Measurements from ENCODE around the gene MUC6.

MUC6 gene, protein sequence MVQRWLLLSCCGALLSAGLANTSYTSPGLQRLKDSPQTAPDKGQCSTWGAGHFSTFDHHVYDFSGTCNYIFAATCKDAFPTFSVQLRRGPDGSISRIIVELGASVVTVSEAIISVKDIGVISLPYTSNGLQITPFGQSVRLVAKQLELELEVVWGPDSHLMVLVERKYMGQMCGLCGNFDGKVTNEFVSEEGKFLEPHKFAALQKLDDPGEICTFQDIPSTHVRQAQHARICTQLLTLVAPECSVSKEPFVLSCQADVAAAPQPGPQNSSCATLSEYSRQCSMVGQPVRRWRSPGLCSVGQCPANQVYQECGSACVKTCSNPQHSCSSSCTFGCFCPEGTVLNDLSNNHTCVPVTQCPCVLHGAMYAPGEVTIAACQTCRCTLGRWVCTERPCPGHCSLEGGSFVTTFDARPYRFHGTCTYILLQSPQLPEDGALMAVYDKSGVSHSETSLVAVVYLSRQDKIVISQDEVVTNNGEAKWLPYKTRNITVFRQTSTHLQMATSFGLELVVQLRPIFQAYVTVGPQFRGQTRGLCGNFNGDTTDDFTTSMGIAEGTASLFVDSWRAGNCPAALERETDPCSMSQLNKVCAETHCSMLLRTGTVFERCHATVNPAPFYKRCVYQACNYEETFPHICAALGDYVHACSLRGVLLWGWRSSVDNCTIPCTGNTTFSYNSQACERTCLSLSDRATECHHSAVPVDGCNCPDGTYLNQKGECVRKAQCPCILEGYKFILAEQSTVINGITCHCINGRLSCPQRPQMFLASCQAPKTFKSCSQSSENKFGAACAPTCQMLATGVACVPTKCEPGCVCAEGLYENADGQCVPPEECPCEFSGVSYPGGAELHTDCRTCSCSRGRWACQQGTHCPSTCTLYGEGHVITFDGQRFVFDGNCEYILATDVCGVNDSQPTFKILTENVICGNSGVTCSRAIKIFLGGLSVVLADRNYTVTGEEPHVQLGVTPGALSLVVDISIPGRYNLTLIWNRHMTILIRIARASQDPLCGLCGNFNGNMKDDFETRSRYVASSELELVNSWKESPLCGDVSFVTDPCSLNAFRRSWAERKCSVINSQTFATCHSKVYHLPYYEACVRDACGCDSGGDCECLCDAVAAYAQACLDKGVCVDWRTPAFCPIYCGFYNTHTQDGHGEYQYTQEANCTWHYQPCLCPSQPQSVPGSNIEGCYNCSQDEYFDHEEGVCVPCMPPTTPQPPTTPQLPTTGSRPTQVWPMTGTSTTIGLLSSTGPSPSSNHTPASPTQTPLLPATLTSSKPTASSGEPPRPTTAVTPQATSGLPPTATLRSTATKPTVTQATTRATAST (N-terminal part only)

DNA sequence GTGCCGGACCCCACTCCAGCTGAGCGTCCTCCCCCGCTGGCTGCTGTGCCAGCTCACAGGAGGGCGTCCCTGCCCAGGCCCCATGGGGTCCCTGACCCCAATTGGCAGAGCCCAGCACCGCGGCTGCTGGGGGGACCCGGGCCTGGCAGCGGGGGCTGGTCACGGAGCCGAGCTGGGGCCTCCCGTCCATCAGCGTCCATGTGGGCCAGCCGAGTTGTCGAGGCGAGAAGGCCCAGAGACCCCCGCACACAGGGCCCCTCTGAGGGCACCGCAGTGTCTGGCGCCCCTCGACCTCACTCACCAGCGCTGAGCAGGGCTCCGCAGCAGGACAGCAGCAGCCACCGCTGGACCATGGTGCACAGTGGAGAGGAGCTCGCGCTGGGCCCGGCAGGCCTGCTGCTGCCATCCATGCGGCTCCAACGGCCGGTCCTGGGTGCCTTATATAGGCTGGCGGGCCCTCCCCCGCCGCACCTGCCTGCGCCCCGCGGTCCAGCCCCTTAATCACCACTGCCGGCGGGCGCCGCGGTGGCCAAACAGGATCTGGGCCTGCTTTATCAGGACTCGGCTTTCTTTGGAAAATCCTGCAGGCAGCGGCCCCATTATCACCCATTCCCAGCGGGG lies at the start of gene MUC6:
Gene MUC6, minus strand, starts transcription at position 416 of the 621 bp plus-strand sequence. Its CDS starts 63 bp downstream, at position 353.
- DNase-seq, result no peak

GRCh38 chr11:1085440-1086170 lies 49.1 kb upstream of the MUC6 start:
- DNase-seq, result no peak

DNA sequence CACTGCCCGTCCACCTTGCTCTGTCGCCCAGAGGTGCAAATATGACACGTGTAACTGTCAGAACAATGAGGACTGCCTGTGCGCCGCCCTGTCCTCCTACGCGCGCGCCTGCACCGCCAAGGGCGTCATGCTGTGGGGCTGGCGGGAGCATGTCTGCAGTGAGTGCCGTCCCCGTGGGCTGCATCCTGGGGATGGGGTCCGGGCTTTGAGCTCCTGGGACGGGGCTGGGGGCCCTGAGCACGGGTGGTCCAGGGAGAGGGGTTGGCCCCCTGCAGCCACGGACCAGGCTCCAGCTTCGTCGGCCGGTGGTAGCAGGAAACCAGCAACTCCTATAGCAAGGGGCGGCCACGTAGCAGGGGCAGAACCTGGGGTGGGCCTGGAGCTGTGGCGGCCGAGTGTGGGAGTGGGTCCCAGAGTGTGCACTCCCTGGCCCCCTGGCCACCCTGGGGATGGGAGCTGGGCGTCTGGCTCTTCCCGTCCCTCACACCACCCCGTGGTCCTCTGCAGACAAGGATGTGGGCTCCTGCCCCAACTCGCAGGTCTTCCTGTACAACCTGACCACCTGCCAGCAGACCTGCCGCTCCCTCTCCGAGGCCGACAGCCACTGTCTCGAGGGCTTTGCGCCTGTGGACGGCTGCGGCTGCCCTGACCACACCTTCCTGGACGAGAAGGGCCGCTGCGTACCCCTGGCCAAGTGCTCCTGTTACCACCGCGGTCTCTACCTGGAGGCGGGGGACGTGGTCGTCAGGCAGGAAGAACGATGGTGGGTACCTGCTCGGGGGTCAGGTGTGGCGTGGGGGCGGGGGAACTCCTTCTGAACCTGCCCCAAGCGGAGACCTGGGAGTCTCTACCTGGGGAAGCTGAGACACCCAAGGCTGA lies 48.3 kb upstream of the MUC6 start:
- DNase-seq, result no peak

- DNase-seq, result no peak
Observed at GRCh38 chr11:1083621-1084551, 47.4 kb upstream of the MUC6 start.

DNA sequence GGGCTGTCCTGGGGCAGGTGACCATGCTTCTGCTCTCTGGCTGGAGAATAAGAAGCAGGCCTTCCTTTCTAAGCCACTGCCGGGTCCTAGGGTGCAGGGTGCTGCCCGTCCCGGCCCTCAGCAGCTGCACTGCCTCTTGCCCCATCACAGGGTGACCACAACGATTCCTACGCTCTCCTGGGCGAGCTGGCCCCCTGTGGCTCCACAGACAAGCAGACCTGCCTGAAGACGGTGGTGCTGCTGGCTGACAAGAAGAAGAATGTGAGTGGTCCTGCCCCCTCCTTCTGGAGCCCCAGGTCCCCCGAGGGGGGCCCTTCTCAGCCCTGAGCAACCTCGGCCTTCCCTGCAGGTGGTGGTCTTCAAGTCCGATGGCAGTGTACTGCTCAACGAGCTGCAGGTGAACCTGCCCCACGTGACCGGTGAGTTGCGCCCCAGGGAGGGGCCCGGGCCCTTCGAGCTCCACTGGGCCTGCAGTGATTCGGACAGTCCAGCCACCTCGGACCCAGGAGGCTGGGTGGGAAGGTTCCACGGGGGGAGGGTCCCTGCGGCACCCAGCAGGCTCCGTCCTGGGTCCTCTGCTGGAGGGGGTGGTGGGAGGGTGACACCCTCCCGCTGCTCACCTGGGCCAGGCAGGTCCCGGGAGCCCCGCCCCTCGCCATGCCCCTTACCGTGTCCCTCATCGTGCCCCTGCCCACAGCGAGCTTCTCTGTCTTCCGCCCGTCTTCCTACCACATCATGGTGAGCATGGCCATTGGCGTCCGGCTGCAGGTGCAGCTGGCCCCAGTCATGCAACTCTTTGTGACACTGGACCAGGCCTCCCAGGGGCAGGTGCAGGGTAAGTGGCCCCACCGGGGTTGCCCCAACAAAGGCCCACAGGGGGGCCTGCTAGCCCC lies 46.5 kb upstream of the MUC6 start:
- DNase-seq, result no peak

DNA sequence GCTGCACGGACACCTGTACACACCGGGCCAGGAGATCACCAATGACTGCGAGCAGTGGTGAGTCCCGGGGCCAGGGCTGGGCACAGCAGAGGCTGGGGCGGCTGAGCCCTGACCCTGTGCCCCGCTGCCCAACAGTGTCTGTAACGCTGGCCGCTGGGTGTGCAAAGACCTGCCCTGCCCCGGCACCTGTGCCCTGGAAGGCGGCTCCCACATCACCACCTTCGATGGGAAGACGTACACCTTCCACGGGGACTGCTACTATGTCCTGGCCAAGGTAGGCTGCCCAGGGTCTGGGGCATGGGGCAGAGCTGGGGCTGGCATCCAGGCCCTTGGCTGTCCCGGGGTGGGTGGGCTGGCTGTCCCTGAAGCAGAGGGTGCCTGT lies 45.8 kb upstream of the MUC6 start:
- no peak for DNase-seq

DNA sequence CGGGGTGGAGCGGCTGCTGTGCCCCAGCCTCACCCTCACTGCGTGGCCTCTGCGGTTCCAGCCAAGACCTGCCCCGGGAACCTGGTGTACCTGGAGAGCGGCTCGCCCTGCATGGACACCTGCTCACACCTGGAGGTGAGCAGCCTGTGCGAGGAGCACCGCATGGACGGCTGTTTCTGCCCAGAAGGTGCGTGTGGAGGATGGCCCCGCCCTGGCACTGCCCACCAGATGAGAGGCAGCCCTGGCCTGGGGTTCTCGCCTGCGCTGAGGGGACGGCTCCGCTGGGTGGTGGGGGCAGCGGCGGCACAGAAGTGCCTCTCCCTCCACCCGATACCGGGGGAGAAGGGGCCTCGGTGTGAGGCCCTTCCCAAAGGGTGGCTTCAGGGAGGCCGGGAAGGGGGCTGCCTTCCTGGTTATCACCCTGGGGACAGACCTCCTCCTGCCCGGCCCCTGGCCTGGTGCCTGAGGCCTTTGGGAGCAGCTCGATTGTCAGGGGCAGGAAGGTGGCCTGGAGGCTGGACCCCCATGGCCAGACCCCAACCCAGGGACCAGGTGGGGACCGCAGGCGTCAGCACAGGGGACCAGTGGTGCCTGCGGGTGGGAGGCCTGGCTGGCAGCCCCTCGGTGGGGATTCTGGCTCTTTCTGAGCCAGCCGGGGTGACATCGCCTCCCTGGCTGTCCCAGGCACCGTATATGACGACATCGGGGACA lies 45.2 kb upstream of the MUC6 start:
- no peak for DNase-seq

DNA sequence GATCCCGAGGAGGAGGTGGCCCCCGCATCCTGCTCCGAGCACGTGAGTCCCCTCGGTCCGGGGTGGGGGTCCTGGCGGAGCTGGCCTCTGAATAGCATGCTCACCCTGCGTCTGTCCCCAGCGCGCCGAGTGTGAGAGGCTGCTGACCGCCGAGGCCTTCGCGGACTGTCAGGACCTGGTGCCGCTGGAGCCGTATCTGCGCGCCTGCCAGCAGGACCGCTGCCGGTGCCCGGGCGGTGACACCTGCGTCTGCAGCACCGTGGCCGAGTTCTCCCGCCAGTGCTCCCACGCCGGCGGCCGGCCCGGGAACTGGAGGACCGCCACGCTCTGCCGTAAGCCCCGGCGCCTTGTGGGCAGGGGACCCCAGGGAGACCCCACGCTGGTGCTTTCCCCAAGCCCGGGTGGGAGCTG lies 41.7 kb upstream of the MUC6 start:
- no peak for DNase-seq

GRCh38 chr11:1077417-1078119 lies 41.0 kb upstream of the MUC6 start:
- DNase-seq, result no peak

GRCh38 chr11:1077033-1077416 lies 40.5 kb upstream of the MUC6 start:
- no peak for DNase-seq

DNA sequence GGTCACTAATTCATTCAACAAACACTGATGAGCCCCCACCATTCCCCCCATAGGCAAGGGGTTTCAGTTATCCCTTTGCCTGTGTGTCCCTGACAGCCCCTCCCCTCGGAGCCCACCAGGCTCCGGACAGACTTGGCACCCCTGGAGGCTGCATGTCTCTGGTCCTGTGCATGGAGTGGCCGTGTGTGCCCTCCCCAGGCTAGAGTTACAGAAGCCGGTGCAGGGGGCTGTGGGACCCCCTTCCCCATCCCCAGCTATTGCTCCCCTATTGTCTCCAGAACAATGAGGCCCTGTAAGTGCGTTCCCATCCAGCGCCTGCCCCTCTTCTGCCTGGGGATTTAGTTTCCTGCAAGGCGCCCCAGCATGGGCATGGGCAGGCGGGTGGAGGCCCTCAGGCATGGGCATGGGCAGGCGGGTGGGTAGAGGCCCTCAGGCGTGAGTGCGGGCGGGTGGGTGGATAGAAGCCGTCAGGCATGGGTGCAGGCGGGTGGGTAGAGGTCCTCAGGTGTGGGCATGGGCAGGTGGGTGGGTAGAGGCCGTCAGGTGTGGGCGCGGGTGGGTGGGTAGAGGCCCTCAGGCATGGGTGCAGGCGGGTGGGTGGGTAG lies 39.6 kb upstream of the MUC6 start:
- DNase-seq, result no peak

DNA sequence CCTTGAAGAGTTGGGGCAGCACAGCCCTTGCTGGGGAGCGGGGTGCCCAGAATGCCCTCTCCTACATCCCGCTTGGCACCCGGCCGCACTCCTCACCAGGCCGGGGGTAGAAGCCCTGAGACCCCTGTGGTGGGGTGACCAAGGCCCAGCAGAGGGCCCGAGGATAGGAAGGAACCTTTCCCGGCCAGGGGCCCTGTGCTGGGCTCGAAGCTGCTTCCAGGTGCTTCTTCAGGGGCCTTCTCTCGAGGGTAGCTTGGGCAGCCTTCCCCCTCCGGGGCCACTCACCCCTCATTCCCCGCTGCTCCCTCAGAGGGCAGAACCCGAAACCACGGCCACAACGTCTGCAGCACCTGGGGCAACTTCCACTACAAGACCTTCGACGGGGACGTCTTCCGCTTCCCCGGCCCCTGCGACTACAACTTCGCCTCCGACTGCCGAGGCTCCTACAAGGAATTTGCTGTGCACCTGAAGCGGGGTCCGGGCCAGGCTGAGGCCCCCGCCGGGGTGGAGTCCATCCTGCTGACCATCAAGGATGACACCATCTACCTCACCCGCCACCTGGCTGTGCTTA lies 38.9 kb upstream of the MUC6 start:
- no peak for DNase-seq

- no peak for DNase-seq
Observed at GRCh38 chr11:1074244-1075221, 38.0 kb upstream of the MUC6 start, which contains the start of gene MUC2. TSS of gene MUC2 (plus strand) at chr11:1074874.

- no peak for DNase-seq
Observed at GRCh38 chr11:1073851-1074243, 37.3 kb upstream of the MUC6 start.

- DNase-seq, result no peak
Observed at GRCh38 chr11:1073261-1073724, 36.8 kb upstream of the MUC6 start.

Data from GDM1 (cell line).